HepG2 (cell line): ENCODE data around the gene NNAT. TPM values are rescaled to one million over a fixed set of nuclear protein-coding genes. Genes with fewer than 3 reads are reported as not detected.

Source experiments
- MEIS1 ChIP-seq: sonication (generic); formaldehyde crosslinking; IDR thresholded peaks from 2 replicates; pipeline ENCODE4 v1.9.0; 2021; ENCODE audit warnings: mild to moderate bottlenecking, missing genetic modification reagents, moderate library complexity, borderline replicate concordance
- NONO ChIP-seq, 2 experiments: fragments of 450-650 bp in 1 of 2; sonication (generic) in 1 of 2; formaldehyde crosslinking in 1 of 2; IDR thresholded peaks in 1 of 2; conservative IDR thresholded peaks in 1 of 2; 2 replicates each; pipeline versions ENCODE4 v1.6.1 to v1.8.0; 2017 to 2022; ENCODE audit warnings: mild to moderate bottlenecking in 1 of 2, missing genetic modification reagents in 1 of 2, moderate library complexity in 1 of 2
- ZFP37 ChIP-seq: sonication (generic); formaldehyde crosslinking; IDR thresholded peaks from 2 replicates; pipeline ENCODE4 v1.4.0; 2020; ENCODE audit warnings: missing genetic modification reagents, borderline replicate concordance
- ZIK1 ChIP-seq: sonication (generic); formaldehyde crosslinking; IDR thresholded peaks from 2 replicates; pipeline ENCODE4 v1.5.0; 2020; ENCODE audit warnings: mild to moderate bottlenecking, low read depth, missing genetic modification reagents, borderline replicate concordance
- ZNF703 ChIP-seq: sonication (generic); formaldehyde crosslinking; IDR thresholded peaks from 2 replicates; pipeline ENCODE4 v1.5.1; 2020; ENCODE audit warnings: missing genetic modification reagents, mild to moderate bottlenecking, moderate library complexity, borderline replicate concordance
- ZSCAN12 ChIP-seq: sonication (generic); formaldehyde crosslinking; IDR thresholded peaks from 2 replicates; pipeline ENCODE4 v1.9.0; 2021; ENCODE audit warnings: mild to moderate bottlenecking, missing genetic modification reagents
- polyA plus RNA-seq, 8 experiments: library from polyadenylated mRNA; depleted of rRNA in 3 of 8; stranded (reverse) in 7 of 8; unstranded in 1 of 8; fragments of >200 nt; fragmentation: Illumina TruSeq in 4 of 8; extraction: Trizol in 4 of 8; gene quantifications; 2 replicates each; pipeline versions ENCODE4 v1.2.1 to v1.2.3, GENCODE V29; 2011 to 2016; ENCODE audit warnings: low read depth in 4 of 8, missing spikeins in 1 of 8, mixed read lengths in 1 of 8; ENCODE audit not compliant: insufficient read depth in 1 of 8
- total RNA-seq, 5 experiments: library from RNA; depleted of rRNA; stranded (reverse); fragments of >200 nt; fragmentation: Illumina TruSeq; extraction: Trizol; gene quantifications; 2 replicates each; pipeline ENCODE4 v1.2.3, GENCODE V29; 2016; ENCODE audit warnings: low read depth in 1 of 5
- TF ChIP-seq, protein P1 (sequence below): IDR thresholded peaks from 2 replicates; pipeline ENCODE4 v1.4.0; 2020; ENCODE audit warnings: mild to moderate bottlenecking, missing genetic modification reagents
- TF ChIP-seq, protein P2 (sequence below): IDR thresholded peaks from 2 replicates; pipeline ENCODE4 v1.6.1; 2016; ENCODE audit warnings: missing compliant biosample characterization, missing genetic modification reagents, borderline replicate concordance

Gene NNAT
- total and polyA plus RNA-seq, 2 of the 13 experiments (the other 11 are each of a cell fraction or from before 2014, with no cell fraction given): not detected

DNA sequence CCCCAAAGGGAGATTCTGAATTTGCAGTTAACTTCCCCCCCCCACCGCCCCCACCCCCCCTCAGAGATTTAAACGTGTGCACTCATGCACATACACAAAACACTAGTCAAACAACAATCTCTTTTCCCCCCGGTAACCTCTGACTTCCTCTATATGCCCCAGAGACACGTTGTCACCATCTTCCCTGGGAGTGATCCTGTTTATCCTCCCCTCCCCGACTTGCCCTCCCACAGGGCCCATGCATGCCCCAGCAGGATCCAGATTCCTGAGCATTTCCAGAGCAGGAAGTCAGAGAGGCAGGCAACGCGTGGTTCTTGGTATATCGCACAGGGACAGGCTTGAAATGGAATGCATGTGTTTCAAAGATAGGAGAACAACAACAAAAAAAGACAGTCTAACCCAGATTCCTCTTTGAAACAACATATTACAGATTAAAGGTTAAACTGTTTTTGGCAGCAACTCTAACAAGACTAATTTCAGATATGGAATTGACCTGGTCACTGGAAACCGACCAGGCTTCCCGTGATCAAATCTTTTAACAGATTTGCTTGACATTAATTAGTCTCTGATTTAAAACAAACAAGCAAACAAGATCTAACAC lies 5.3 kb downstream of the NNAT start (continued):
- TF ChIP-seq, protein P1, sequence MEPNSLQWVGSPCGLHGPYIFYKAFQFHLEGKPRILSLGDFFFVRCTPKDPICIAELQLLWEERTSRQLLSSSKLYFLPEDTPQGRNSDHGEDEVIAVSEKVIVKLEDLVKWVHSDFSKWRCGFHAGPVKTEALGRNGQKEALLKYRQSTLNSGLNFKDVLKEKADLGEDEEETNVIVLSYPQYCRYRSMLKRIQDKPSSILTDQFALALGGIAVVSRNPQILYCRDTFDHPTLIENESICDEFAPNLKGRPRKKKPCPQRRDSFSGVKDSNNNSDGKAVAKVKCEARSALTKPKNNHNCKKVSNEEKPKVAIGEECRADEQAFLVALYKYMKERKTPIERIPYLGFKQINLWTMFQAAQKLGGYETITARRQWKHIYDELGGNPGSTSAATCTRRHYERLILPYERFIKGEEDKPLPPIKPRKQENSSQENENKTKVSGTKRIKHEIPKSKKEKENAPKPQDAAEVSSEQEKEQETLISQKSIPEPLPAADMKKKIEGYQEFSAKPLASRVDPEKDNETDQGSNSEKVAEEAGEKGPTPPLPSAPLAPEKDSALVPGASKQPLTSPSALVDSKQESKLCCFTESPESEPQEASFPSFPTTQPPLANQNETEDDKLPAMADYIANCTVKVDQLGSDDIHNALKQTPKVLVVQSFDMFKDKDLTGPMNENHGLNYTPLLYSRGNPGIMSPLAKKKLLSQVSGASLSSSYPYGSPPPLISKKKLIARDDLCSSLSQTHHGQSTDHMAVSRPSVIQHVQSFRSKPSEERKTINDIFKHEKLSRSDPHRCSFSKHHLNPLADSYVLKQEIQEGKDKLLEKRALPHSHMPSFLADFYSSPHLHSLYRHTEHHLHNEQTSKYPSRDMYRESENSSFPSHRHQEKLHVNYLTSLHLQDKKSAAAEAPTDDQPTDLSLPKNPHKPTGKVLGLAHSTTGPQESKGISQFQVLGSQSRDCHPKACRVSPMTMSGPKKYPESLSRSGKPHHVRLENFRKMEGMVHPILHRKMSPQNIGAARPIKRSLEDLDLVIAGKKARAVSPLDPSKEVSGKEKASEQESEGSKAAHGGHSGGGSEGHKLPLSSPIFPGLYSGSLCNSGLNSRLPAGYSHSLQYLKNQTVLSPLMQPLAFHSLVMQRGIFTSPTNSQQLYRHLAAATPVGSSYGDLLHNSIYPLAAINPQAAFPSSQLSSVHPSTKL (CRISPR knock-in tag): peak; percentile 47; the same call in 1 of the 2 replicates
- TF ChIP-seq ZSCAN12 (CRISPR knock-in tag): 0 out of 2 replicates have a peak, but pooled peaks have one; percentile 48
- TF ChIP-seq ZFP37 (CRISPR knock-in tag): peak; percentile 64; the same call in 1 of the 2 replicates
- no peak for TF ChIP-seq ZIK1 (CRISPR knock-in tag)
- peak; percentile 56; the same call in 1 of the 2 replicates for TF ChIP-seq MEIS1
- no peak for TF ChIP-seq NONO (IDR thresholded peaks at IDR 0.05)
- TF ChIP-seq NONO (CRISPR knock-in tag; conservative IDR thresholded peaks at IDR 0.05): no peak
- no peak for TF ChIP-seq ZNF703 (CRISPR knock-in tag)
- TF ChIP-seq, protein P2, sequence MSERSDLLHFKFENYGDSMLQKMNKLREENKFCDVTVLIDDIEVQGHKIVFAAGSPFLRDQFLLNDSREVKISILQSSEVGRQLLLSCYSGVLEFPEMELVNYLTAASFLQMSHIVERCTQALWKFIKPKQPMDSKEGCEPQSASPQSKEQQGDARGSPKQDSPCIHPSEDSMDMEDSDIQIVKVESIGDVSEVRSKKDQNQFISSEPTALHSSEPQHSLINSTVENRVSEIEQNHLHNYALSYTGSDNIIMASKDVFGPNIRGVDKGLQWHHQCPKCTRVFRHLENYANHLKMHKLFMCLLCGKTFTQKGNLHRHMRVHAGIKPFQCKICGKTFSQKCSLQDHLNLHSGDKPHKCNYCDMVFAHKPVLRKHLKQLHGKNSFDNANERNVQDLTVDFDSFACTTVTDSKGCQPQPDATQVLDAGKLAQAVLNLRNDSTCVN (CRISPR knock-in tag): peak; percentile 92; the same call in 1 of the 2 replicates
